Measurements from ENCODE around the gene APLP2. TPM values are rescaled to one million over a fixed set of nuclear protein-coding genes. Genes with fewer than 3 reads are reported as not detected.

APLP2 gene
- total and polyA plus RNA-seq, 2 of the 4 experiments (the other 2 are of a cell fraction) = 127 to 235 TPM

DNA sequence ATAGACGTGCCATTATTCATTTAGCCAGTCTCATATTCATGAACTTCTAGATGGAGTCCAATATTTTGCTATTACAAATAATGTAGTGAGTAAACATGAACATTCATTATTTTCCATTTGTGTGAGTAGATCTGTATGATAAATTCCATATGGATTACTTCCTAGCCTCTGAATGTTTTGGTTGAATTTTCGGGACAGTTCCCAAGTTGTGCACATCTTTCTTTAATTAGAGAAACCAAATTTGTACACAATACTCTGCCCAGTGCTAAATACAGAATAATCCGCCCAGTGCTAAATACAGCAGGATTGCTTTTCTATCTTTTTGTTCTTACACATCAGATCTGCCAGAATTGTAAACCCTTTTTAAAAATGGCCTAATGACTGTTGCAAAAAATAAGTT, 17.1 kb upstream of the APLP2 start:
- H4K91ac ChIP-seq (ENCODE audit: insufficient read depth, low read depth, low read length) = no peak overlapping the region
- H4K20me1 ChIP-seq (ENCODE audit: insufficient read depth, low read length) = no peaks in the 10 kb centered on the region
- ChIA-PET CTCF (no interaction called here), POLR2A (ENCODE audit: unreplicated experiment) (no interaction called here)
- intact Hi-C loops (cut with micrococcal nuclease) = loop anchor here (5.0 kb wide), 1 partner anchor 50 kb away; the partner anchor contains the start of gene PRDM10
- peaks cover 4% of the 10 kb centered on the region; the same call in 1 of the 2 replicates for H3K9me3 ChIP-seq (ENCODE audit: control insufficient read depth, insufficient read depth, low read length)
- no peak overlapping the region for H3K14ac ChIP-seq (replicated peaks; ENCODE audit: low read depth, low read length)
- H3K4me1 ChIP-seq (ENCODE audit: control insufficient read depth, insufficient read depth, low read length) = no peaks in the 10 kb centered on the region
- DNase-seq = no peak
- in situ Hi-C loops (cut with MboI; ENCODE audit: low sequenced_read_pairs) = no loop called here
- H3K27me3 ChIP-seq (ENCODE audit: control insufficient read depth, insufficient read depth, low read length) = peaks cover 16% of the 10 kb centered on the region
- H3K18ac ChIP-seq (ENCODE audit: low read depth, low read length) = no peak overlapping the region
- dilution Hi-C loops (cut with HindIII; ENCODE audit: low sequenced_read_pairs, unreplicated experiment) = no loop called here
- H3K79me1 ChIP-seq (ENCODE audit: low read depth in 1 of 2, low read length in 2 of 2) = no peaks in the 10 kb centered on the region
- H3K4me3 ChIP-seq (ENCODE audit: insufficient read depth, low read depth, low read length) = no peak overlapping the region
- H3K9me1 ChIP-seq (ENCODE audit: insufficient read depth, low read length) = no peaks in the 10 kb centered on the region
- no peak overlapping the region for H3K56ac ChIP-seq (ENCODE audit: extremely low read depth, insufficient read depth, low read length)
- H2AK5ac ChIP-seq (ENCODE audit: low read depth, low read length) = no peak overlapping the region
- H2BK20ac ChIP-seq (ENCODE audit: low read depth, low read length) = no peak overlapping the region
- H2BK5ac ChIP-seq (ENCODE audit: low read depth, low read length, poor library complexity, severe bottlenecking) = no peak overlapping the region
- no peak overlapping the region for H3K4me2 ChIP-seq (ENCODE audit: low read depth, low read length)
- no peak overlapping the region for H2AFZ ChIP-seq (replicated peaks; ENCODE audit: low read length, poor library complexity)
- H3K23ac ChIP-seq (ENCODE audit: low read depth, low read length) = no peak overlapping the region
- WGBS, 2 experiments (ENCODE audit: extremely low coverage in 2 of 2, insufficient read length in 1 of 2) = no CpG with 5 or more reads among the region's 3 CpGs
- no peak overlapping the region for H3K9ac ChIP-seq (ENCODE audit: low read depth, low read length)
- H3K27ac ChIP-seq (ENCODE audit: insufficient read depth, low read length) = no peak overlapping the region
- no peak overlapping the region for H2BK120ac ChIP-seq (ENCODE audit: low read depth, low read length)
- no peak for TF ChIP-seq POLR2A (IDR thresholded peaks at IDR 0.05; ENCODE audit: low read depth, low read length)
- no peak for TF ChIP-seq RFX5 (IDR thresholded peaks at IDR 0.05; ENCODE audit: low read depth, low read length)
- no peak for TF ChIP-seq RCOR1 (IDR thresholded peaks at IDR 0.05; ENCODE audit: insufficient replicate concordance, low read length)
- no peak for TF ChIP-seq CEBPB (IDR thresholded peaks at IDR 0.05; ENCODE audit: low read depth, low read length)
- TF ChIP-seq, protein P1, sequence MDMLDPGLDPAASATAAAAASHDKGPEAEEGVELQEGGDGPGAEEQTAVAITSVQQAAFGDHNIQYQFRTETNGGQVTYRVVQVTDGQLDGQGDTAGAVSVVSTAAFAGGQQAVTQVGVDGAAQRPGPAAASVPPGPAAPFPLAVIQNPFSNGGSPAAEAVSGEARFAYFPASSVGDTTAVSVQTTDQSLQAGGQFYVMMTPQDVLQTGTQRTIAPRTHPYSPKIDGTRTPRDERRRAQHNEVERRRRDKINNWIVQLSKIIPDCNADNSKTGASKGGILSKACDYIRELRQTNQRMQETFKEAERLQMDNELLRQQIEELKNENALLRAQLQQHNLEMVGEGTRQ (IDR thresholded peaks at IDR 0.05; ENCODE audit: low read depth, low read length) = no peak
- TF ChIP-seq BHLHE40 (IDR thresholded peaks at IDR 0.05; ENCODE audit: low read depth, low read length) = no peak
- no peak for TF ChIP-seq MAFK (IDR thresholded peaks at IDR 0.05; ENCODE audit: low read depth, low read length)
- no peak for TF ChIP-seq RAD21 (IDR thresholded peaks at IDR 0.05; ENCODE audit: low read length)
- TF ChIP-seq, protein P2, sequence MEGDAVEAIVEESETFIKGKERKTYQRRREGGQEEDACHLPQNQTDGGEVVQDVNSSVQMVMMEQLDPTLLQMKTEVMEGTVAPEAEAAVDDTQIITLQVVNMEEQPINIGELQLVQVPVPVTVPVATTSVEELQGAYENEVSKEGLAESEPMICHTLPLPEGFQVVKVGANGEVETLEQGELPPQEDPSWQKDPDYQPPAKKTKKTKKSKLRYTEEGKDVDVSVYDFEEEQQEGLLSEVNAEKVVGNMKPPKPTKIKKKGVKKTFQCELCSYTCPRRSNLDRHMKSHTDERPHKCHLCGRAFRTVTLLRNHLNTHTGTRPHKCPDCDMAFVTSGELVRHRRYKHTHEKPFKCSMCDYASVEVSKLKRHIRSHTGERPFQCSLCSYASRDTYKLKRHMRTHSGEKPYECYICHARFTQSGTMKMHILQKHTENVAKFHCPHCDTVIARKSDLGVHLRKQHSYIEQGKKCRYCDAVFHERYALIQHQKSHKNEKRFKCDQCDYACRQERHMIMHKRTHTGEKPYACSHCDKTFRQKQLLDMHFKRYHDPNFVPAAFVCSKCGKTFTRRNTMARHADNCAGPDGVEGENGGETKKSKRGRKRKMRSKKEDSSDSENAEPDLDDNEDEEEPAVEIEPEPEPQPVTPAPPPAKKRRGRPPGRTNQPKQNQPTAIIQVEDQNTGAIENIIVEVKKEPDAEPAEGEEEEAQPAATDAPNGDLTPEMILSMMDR (conservative IDR thresholded peaks at IDR 0.05; ENCODE audit: low read depth, low read length) = no peak
- TF ChIP-seq SMC3 (IDR thresholded peaks at IDR 0.05; ENCODE audit: low read depth, low read length) = no peak
- TF ChIP-seq MAZ (IDR thresholded peaks at IDR 0.05; ENCODE audit: borderline replicate concordance, low read depth, low read length) = no peak
- no peak for TF ChIP-seq NFE2L2 (IDR thresholded peaks at IDR 0.05; ENCODE audit: low read depth, low read length)
- TF ChIP-seq, protein P3, sequence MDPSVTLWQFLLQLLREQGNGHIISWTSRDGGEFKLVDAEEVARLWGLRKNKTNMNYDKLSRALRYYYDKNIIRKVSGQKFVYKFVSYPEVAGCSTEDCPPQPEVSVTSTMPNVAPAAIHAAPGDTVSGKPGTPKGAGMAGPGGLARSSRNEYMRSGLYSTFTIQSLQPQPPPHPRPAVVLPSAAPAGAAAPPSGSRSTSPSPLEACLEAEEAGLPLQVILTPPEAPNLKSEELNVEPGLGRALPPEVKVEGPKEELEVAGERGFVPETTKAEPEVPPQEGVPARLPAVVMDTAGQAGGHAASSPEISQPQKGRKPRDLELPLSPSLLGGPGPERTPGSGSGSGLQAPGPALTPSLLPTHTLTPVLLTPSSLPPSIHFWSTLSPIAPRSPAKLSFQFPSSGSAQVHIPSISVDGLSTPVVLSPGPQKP (IDR thresholded peaks at IDR 0.05; ENCODE audit: borderline replicate concordance, low read depth, low read length) = no peak
- no peak for TF ChIP-seq CHD1 (IDR thresholded peaks at IDR 0.05; ENCODE audit: low read depth, low read length)
- no peak for TF ChIP-seq MXI1 (IDR thresholded peaks at IDR 0.05; ENCODE audit: borderline replicate concordance, low read depth, low read length)
- no peak for TF ChIP-seq FOS (IDR thresholded peaks at IDR 0.05; ENCODE audit: low read depth, low read length)
- no peak overlapping the region for H4K5ac ChIP-seq (ENCODE audit: low read depth, low read length)
- no peak overlapping the region for H2BK15ac ChIP-seq (ENCODE audit: low read depth, low read length)
- no peak for ATAC-seq (ENCODE audit: low read depth)
- no peaks in the 10 kb centered on the region for H3K36me3 ChIP-seq (ENCODE audit: control insufficient read depth, insufficient read depth, low read length)
- BruUV-seq (replicated peaks) = no TSS peak
- no peak overlapping the region for H2AK9ac ChIP-seq (replicated peaks; ENCODE audit: low read depth, low read length, poor library complexity)
- no peak overlapping the region for H4K8ac ChIP-seq (ENCODE audit: low read depth in 2 of 2, low read length in 2 of 2)
- no peak overlapping the region for H3K4ac ChIP-seq (ENCODE audit: low read depth, low read length)
